ENCODE measurements around the gene OR4D1. TPM values are rescaled to one million over a fixed set of nuclear protein-coding genes. Genes with fewer than 3 reads are reported as not detected.

The OR4D1 gene
- total and polyA plus RNA-seq, 2 of the 8 experiments (the other 6 are each of a cell fraction or from before 2014, with no cell fraction given) = 0.32 to 0.39 TPM

DNA sequence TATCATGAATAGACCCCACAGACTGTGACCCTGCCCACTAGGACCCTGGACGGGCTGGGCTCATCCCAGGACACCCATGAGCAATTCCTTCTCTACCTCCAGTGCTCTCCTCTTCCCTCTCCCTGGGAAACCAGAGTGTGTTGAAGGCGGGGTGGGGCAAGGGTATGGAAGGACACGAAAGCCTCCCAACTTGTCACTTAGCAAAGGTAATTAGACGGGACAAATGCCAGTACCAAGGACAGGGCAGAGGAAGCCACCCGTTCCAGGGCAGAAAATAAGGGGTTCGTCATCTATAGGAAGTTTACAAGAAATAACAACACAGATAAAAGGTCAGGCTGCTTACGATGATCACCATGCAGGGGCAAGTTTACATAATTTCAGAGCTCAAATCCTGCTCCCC, 39.5 kb downstream of the OR4D1 start (continued):
- no peak for TF ChIP-seq SIX5 (IDR thresholded peaks at IDR 0.05; ENCODE audit: low read depth, low read length)
- no peak for TF ChIP-seq SP2 (IDR thresholded peaks at IDR 0.05; ENCODE audit: low read length)

All from H1 (cell line).